ENCODE data around the gene MRPL44.

- TF ChIP-seq EZH2 (IDR thresholded peaks at IDR 0.05; ENCODE audit: low read length, unreplicated experiment) (no peak), CTCF (conservative IDR thresholded peaks at IDR 0.05; ENCODE audit: low read depth, low read length) (no peak)
These were observed 24.2 kb upstream of the MRPL44 start for GRCh38 chr2:223932816-223933800.
